CD4-positive, alpha-beta T cell treated with Interferon alpha-2 for 1 hour (primary cell): ENCODE measurements around the gene OR12D3.
"Not testable (repeated sequence)": the region's sequence is repeated elsewhere in the genome, so short reads cannot be mapped to it uniquely, and the experiment has no call there.

Experiments used
- DNase-seq, 2 donors: peaks; one replicate each; pipeline ENCODE4 v3.0.0-alpha.2; 2020 to 2022

Gene OR12D3, protein sequence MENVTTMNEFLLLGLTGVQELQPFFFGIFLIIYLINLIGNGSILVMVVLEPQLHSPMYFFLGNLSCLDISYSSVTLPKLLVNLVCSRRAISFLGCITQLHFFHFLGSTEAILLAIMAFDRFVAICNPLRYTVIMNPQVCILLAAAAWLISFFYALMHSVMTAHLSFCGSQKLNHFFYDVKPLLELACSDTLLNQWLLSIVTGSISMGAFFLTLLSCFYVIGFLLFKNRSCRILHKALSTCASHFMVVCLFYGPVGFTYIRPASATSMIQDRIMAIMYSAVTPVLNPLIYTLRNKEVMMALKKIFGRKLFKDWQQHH

DNA sequence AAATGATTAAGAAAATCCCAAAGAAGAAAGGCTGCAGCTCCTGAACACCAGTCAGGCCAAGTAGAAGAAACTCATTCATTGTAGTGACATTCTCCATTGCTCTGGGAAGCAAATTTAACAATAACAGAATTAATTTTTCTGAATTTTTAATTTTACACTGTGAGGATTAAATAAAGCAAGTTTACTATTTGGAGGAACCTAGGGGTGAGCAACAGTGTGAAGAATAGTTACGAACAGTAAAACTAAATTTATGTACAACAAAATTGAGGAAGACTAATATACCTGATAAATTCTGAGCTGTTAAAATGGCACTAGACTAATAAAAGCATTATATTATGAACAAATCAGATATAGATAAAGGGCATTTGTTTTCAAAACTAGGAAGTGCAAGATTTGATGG, at the start of gene OR12D3:
Gene OR12D3 (minus strand): TSS at position 101 of the 400 bp plus-strand sequence. CDS start 4 bp downstream, at position 97.
- no peak for DNase-seq

DNA sequence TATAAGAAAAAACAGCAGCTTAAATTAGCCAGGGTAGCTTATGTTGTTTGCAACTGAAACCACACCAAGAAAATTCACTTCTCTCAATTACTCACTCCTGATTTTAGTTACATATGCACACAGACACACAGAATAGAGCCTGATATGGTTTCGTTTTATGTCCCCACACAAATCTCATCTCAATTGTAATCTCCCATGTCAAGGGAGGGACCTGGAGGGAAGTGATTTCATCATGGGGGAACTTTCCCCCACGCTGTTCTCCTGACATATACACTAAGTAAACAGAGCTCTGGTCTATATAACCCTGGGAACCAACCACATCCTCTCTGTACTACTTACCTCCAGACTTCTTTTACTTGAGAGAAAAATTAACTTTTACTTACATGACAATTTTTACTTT, 49.5 kb upstream of the OR12D3 start:
- no peak for DNase-seq

DNA sequence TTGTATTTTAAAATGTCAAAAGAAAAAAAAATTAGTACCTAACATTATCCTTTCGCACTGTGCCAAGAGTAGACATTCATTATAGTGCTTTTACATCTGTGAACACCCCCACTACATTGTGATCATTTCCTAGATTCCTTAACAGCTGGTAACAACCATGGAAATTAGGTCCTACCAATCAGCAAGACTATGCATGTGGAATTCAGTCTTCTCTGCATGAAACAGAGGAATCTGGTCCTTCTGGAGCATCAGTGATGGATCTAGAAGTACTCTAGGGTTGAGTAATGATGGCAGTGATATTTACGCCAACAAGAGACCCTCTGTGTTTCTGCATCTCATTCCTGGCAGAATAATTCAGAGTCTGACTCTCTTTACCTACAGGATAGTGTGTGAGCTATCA, 49.1 kb upstream of the OR12D3 start:
- DNase-seq: no peak

DNA sequence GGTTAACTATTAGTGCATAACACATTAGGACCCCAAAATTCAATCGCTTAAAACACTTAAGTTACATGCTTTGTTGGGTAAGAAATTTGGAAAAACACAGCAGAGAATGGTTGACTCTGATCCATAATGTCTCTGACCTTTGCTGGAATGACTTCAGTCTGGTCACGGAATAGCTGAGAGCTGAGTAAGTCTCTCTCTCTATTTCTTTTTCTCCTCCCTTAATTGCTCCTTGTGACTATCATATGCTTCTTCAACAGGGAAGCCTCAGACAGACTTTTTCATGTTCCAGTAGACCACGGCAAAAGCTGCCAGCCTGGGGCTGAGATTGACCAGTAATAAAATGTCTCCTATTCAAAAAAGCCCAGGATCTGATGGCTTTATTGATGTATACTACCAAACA, 44.4 kb upstream of the OR12D3 start:
- DNase-seq: no peak

DNA sequence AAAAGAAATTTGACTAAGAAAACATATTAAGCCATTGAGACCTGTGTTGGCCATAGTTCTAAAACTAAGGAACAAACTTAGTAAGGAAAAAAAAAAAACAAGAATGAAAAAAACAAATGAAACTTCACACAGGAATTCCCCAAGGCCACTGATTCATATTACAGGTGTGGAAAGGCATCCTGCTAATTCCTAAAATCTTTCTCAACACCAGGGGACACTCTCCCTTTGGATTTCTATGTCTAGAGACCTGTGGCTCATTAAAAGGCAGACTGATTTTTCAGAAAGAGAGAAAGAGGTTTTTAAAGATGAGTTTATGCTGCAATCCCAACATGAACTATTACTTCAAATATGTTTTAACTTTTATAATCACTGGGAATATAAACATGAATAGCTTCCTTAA, 39.5 kb upstream of the OR12D3 start, which contains the start of gene OR12D1:
Gene OR12D1 (plus strand): TSS at position 341 of the 400 bp plus-strand sequence.
- no peak for DNase-seq

DNA sequence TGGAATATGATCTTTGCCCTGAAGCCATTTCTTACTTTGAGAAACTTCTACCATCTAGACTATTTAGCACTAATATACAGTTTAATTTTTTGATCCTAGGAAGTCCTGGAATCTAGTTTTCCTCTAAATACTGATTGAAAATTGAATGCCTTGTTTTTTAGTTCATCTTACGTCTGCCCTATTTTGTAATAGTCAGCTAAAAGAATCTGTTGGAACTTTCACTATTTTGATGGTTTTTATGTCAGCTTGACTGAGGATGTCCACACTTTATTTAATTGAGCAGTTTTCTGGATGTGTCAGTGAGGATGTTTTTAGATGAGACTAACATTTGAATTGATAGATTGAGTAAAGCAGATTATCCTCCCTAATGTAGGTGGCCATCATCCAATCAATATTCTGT, 28.7 kb upstream of the OR12D3 start:
- DNase-seq: no peak

DNA sequence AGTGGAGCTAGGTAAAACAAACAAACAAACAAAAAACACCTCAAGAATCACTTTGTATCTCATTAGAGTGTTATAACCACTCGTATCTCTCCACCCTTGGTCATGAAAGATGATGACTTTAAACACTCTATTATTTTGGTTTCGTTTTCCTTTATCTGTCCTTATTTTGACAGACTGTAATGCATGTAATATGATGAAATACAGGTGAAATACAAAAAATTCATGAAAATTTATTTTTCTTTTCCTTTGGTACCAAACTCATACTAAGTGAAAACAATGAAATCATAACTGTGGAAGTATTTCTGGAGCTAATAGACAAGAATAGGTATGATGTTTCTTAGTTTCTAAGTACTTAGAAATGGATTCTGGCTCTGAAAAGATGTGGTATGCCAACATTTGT, 24.4 kb upstream of the OR12D3 start:
- DNase-seq: no peak

DNA sequence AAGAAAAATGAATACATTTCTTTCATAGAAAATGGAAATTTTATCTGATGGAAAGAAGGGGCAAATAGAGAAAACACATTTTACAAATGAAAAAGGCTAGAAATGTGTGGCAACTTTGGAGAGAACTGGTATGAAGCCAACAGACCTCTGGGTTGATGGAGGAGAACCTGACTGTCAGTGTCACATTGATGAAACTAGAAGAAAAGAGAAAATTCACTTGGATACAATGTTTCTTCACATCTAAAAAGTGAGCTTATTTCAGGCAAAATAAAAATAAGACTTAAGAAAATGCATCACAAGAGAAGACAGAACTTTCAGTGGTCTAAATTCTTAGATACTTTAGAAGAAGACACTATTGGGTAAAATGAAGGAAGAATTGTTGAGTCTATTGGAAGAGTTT, 20.2 kb upstream of the OR12D3 start, which contains the start of gene OR12D2:
Gene OR12D2 (plus strand): TSS at position 301 of the 400 bp plus-strand sequence. CDS start 1,069 bp downstream, outside the sequence.
- no peak for DNase-seq

DNA sequence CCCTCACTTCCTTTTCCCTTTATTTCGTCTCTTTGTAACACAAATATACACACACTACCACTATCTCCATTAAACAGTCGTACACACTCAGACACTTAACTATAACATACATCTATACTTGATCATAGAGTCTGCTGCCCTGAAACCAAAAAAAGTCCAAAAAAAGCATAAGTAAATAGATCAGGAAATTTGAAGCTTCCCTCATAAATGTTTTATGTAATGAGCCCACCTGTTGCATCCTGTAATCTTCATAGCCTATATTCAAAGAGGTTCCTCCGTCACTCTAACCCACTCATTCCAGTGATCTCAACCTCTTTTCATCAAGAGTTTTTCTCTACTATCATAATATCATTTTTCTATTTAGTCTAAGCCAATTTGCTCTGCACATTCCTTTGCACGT, 13.4 kb upstream of the OR12D3 start:
- DNase-seq: no peak

DNA sequence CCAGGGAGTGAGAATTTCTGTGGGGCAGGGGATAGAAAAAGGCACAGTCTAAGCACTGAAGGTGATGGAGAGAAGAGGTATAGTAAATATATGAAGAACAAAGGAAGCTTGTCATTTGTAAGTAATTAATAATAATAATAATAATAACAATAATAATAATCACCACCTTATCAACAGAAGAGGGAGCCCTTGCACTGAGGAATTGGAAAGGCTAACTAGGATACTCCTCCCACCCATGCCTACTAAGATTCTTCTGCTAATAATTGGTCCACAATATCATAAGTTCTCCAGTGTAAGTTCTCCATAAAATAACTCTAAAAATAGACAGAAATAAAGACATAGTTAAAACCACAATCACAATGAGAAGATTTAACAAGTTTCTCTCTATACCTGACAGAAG, 912 bp upstream of the OR12D3 start:
- no peak for DNase-seq

DNA sequence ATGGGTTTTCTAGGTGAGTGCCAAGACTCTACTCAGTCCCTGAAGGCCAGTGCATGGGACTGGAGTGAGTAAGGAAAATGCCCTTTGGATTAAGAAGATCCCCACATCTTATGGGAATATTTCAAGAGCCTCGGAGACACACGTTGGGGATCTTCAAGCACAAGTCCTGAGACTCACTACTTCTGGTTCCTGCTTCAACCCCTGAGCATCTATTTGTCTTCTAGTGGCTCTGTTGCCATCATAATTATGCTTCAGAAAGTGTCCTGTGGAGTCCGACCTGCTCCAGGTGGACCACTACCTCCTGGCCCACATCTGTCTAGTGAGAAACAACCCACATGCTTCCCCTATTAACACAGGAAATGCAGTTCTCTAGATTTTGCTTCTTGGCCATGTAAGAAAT, 6.3 kb downstream of the OR12D3 start, which contains the start of gene OR5V1:
Gene OR5V1 (minus strand): TSS at position 101 of the 400 bp plus-strand sequence. CDS start 12,670 bp downstream, outside the sequence.
- DNase-seq: no peak

DNA sequence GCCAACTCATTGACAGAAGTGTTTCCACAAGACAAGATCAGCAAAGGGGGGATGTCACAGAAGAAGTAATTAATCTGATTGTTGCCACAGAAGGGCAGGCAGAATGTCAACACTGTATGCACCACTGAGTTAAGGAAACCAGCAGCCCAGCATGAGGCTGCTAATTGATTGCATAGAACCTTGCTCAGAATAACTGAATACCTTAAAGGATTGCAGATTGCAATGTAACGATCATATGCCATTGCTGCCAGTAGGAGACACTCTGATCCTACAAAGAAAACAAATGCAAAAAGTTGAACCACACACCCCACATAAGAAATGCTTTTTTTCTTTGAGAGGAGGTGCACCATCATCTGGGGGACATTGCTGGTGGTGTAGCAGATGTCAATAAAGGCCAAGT, 19.5 kb downstream of the OR12D3 start:
- no peak for DNase-seq

DNA sequence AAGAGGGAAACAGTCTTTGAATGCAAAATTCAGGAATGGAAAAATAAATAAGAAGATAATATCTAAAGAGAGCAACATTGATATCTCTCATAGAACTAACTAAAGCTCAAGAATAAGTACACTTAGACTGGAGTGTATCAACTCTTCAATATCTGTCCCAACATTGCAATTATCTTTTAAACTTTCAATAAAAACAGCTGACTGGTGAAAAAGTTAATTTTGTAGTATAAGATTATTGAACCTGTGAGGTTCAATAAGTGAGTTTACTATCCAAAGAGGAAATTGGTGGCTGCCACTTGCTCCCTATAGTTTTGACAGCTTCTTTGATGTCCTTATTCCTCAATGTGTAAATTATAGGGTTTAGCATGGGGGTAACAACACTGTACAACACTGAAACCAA, 20.1 kb downstream of the OR12D3 start:
- no peak for DNase-seq

DNA sequence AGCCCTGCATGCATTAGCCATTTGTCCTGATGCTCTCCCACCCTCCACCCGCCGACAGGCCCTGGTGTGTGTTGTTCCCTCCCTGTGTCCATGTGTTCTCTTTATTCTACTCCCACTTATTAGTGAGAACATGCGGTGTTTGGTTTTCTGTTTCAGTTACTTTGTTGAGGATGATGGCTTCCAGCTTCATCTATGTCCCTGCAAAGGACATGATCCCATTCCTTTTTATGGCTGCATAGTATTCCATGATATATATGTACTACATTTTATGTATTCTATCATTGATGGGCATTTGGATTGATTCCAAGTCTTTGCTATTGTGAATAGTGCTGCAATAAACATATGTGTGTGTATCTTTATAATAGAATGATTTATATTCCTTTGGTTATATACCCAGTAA, 25.7 kb downstream of the OR12D3 start:
- DNase-seq: not testable (repeated sequence)

DNA sequence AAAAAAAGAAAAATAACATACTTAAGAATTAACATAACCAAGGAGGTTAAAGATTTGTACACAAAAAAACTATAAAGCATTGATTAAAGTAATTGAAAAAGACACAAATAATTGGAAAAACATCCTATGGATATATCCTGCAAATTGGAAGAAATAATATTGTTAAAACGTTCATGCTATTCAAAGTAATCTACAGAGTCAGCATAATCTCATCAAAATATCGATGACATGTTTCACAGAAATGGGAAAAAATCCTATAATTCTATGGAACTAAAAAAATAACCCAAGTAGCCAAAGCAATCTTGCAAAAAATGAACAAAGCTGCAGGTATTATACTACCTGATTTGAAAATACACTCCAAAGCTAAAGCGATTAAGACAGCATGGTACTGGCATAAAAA, 29.7 kb downstream of the OR12D3 start:
- no peak for DNase-seq

DNA sequence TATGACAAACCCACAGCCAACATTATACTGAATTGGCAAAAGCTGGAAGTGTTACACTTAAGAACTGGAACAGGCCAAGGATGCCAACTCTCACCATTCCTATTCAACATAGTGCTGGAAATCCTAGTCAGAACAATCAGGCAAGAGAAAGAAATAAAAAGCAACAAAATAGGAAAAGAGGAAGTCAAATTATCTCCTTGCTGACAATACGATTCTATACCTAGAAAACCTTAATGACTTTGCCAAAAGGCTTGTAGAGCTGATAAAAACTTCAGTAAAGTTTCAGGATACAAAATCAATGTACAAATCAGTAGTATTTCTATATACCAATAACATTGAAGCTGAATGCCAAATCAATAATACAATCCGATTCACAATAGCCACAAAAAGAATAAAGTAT, 38.8 kb downstream of the OR12D3 start:
- DNase-seq: no peak

DNA sequence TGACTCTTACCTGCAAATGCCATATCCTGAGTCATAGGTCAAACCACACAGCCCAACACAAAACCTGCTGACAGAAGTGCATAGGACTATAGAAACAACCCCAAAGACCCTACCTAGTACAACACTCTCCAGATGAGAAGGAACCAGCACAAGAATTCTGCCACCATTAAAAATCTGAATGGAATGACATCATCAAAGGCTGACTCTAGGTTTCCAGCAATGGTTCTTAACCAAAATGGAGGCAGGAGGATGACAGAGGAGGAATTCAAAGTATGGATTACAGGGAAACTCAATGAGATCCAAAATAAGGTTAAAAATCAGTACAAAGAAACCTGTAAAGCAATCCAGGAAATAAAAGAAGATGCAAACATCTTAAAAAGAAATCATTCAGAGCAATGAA, 42.4 kb downstream of the OR12D3 start:
- DNase-seq: no peak

DNA sequence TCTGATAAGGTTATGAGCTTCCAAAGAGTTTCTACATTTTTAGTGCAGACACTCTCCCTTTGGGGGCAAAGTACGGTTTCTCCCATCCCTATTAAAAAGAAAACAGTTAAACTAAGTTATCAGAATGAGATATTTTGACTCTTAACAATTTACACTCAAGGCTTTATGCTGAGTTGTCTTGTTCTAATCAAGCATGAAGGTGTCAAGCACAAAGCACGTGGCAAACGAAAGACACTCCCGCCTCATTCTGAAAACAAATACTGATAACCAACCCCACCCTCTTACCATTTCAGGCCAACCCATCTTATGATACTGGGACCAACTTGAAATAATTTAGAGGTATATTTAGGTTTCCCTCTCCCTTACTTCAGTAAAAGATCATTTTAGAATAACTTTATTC, 49.3 kb downstream of the OR12D3 start:
- DNase-seq: no peak
